ENCODE data around the gene JPH4.

Gene JPH4

DNA sequence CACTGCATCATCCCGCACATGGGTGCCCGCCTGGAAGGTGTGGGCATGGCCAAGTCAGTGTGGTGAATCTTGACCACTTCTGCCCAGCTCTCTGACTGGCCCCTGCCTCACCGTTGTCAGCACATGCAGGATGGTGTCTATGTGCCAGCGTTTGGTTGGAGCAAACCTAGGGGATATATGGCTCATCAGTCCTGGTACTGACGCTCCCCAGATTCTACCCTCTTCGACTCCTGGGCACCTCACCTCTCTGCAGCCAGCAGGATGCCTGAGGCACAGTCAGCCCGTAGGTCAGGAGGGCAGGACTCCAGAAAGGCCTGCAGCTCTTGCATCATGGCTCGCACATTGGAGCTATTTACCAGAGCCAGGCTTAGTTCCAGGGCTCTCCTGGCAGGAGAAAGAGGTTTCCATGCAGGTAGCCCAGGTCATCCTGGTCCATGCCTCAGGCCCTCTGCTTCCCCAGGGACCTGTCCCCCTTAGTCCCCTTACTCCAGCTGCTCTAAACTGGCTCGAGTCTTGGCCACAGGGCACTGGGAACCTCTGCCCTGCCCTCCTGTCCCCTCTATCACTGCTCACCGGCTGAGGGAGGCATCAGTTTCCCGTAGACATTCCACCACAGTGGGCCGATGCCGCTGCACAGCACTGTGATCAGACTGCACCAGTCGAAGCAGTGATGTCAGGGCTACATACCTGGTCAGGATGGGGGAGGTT lies 15.0 kb downstream of the JPH4 start:
- DNase-seq (ENCODE audit: low spot score), result no peak

GRCh38 chr14:23562822-23563472 lies 15.6 kb downstream of the JPH4 start:
- peak; percentile 72 for DNase-seq (ENCODE audit: low spot score)

DNA sequence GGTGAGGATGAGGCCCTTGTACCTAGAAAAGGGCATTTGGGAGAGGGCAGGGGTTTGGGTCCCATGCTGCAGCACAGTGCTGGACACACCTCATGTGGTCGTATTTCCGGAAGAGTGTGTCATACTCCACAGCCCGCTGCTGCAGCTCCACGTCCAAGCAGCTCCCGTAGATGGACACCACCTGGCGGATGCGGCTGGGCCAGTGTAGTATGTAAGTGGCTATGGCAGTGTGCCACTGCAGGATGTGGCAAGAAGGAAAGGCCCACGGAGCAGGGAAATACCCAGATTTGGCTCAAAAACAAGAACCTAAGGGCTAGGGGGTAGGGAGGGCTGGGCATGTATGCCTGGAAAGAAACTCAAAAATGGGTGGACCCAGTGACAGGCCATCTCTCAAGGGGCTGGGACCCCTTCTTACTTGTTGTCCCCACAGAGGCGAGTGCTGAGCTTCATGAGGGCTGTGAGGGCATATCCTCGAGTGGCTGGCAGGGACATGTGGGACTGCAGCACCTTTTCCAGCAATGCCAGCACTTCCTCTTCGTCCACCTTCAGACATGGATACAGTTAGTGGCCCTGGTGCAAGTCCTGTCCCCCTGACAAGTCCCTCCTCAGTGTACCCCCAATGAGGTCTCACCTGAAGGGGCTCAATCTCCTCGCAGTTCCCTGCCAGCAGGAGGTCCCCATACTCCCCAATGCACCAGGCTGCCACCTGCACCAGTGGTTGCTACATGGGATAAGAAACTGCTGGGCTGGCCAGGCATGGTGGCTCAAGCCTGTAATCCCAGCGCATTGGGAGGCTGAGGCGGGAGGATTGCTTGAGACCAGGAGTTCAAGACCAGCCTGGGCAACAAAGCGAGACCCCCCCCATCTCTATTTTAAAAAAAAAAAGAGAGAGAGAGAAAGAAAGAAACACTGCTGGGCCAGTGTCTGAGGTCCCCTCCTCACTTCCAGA lies 16.4 kb downstream of the JPH4 start:
- DNase-seq (ENCODE audit: low spot score), result peak; percentile 61

DNA sequence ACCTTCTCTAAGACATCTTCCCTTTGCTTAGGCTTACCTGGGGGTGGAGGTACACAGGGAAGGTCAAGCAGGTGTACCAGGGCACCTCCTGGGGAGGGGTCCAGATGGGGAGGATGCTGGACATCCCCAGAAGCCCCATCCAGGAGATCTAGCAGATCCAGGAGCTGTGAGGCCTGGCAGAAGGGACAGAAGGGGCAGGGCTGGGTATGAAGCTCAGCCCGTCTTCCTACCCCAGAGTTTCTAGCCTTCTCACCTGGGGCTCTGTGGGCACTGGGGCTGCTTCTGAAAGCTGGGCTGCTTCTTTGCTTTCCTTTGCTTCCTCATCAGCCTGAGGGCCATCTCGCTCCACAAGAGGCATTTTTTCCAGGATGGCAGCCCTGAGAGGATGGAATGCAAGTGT lies 17.3 kb downstream of the JPH4 start:
- no peak for DNase-seq (ENCODE audit: low spot score)

DNA sequence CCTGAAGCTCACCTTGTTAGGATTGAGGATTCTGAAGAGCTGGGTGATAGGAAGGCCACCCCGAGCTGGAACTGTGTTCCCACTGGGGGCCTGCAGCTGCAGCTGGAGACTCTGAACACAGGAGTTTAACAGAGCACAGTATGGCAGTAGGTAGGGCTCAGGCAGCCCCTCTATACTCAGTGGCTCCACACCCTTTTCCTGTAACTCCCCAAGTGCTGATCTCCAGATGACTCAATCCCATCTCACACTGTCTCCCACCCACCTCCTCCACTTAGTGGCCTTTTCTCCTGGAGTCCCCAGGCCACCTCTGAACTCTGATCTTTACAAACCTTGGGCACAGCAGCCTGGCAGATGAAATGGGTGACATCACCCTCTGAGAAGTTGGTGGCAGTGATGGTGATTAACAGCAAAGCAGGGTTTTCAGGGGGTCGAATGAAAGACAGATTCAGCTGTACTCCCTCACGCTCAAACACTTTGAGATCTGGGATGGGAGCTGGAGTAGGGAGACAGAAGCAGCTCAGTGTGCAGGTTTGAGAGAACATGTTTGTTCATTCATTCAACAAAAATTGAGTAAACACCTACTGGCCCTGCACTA lies 18.6 kb downstream of the JPH4 start:
- DNase-seq (ENCODE audit: low spot score), result no peak

GRCh38 chr14:23559010-23559925 lies 19.3 kb downstream of the JPH4 start:
- peak; percentile 72 for DNase-seq (ENCODE audit: low spot score)

DNA sequence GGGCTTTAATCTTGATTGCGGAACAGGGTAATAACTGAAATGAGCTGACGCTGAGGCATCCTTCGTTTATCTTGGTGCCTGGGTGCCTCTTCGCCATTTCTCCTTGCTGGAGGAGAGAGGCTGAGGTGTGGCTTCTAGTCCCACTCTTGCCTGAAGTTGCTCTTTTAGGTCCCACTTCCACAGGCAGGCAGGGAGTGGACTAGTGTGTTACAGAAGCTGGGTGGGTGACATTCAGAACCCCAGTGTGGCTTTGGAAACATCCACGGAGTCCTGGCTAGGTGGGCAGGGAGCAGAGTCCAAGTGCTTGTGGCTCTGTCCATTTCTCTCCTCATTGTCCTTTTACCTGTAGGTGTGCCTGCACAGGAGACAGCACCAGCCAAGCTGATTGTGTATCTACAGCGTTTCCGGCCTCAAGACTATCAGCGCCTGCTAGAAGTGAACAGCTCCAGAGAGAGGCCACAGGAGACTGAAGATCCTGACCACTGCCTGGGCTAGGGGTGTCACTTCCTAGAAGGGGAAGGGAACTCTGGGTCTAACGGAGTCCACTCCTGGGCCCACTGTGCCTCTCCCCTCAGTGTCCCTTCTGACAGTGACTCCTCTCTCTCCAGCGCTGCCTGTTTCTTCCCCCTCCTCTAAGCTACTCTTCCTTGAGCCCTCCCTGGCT lies 20.1 kb downstream of the JPH4 start:
- DNase-seq (ENCODE audit: low spot score), result no peak

DNA sequence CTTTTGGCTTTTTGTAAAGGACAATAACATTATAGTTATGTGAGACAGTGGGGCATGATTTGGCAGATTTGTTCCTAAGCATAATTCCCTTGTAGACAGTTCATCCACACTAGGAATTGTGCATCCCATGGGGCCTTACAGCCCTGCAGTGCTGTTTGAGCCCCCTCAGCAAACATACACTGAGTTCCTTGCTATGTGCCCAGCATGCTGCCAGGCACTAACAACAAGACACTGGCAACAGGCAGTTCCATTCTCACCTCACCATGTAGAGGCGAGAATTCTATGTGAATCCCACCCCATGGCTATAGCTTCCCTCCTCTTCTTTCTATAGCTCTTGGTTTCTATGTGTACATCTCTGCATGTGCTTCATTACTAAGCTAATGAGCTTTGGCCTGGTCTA lies 20.6 kb downstream of the JPH4 start:
- no peak for DNase-seq (ENCODE audit: low spot score)

DNA sequence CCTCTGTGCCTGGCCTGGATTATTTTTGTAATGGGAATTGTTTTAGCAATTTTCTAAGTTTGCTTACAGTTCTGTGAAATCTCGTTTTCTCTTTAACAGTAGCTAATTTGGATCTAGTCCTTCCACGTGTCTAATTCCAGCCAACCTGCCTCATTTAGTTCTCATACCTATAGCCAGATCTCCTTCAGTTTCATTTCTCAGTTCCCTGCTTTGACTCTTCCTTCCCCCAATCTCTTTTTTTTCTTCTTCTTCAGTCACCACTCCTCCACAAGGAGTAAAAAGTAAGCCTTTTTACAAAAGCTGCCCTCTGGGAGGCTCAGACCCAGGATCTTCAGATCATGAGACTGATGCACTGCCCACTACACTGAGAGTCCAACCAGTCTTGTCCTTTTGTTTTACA lies 21.1 kb downstream of the JPH4 start:
- no peak for DNase-seq (ENCODE audit: low spot score)

DNA sequence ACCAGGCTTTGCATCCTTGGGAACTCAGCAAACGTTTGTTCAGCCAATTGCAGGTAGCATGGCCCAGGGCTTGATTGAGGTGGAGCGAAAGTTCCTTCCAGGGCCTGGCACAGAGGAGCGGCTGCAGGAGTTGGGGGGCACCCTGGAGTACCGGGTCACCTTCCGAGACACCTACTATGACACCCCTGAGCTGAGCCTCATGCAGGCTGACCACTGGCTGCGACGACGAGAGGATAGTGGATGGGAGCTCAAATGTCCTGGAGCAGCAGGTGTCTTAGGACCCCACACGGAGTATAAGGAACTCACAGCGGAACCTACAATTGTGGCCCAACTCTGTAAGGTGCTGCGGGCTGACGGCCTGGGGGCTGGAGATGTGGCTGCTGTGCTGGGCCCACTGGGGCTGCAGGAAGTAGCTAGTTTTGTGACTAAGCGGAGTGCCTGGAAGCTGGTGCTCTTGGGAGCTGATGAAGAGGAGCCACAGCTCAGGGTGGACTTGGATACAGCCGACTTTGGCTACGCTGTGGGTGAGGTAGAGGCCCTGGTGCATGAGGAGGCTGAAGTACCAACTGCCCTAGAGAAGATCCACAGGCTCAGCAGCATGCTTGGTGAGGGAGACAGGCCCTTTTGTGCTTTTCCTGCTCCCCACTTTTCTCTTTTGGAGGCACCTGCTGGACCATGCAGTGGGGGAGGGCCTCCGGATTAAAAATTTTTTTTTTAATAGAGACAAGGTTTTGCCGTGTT lies 21.7 kb downstream of the JPH4 start:
- DNase-seq (ENCODE audit: low spot score), result no peak

DNA sequence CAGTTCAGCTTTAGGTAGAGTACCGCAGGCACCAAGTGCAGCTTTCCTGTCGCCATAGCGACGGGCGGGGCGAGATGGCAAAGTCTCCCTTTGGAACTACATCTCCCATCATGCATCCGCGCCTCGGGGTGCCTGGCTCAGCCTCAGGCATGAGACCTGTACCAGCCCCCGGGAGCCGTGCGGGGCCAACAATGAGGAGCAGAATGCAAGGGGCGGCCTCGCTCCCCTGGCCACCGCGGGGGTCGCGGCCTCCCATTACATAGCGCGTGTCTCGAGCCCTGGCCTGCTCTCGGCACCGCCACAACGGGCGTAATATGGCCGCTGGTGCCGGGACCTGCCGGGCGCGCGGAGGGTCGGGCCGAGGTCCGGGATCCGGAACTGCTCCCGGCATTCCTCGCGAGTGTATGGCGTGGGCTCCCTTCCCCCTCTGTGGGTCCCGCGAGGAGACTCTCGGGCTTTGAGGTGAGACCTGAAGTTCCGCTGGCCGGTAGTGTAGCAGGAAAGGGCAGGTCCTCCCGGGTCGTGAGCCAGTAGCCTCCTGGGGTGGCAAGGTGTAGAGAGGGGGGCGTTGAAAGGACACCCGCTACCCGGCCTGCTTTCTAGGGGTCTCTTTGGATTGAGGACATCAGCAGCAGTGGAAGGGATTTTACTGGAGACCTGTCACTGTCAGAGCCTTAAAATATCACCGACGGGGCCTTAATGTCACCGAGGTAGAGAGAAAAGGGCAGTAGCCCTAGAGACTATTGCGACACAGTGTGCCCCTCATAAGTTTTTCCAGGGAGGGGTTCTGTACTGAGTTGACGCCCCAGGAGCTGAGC lies 22.5 kb downstream of the JPH4 start, which contains the start of gene THTPA:
THTPA (plus strand) TSS at position 390 of the 818 bp plus-strand sequence. CDS start 487 bp downstream, outside the sequence.
- DNase-seq (ENCODE audit: low spot score), result peak; percentile 95

DNA sequence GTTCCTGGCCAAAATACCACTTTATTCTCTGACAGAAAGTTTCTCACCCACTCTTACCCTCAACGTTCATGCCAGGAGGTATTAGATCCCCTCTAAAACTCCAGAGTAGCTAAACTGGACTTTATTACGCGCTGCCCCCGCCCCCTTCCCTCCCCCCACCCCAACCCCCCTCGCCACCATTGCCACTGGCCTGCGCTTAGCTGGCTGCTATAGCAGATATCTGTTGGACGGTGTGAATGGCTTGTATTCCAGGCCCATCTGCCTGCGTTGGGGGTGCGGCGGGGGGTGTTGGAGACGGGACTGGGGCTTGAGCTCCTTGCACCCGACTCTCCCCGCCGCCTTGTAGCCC lies 23.1 kb downstream of the JPH4 start:
- DNase-seq (ENCODE audit: low spot score), result no peak

GRCh38 chr14:23551266-23552028 lies 27.1 kb downstream of the JPH4 start, which contains the start of gene ZFHX2:
Gene ZFHX2 (minus strand): TSS chr14:23551765. CDS start chr14:23535325, 16,440 bp downstream.
- DNase-seq (ENCODE audit: low spot score), result peak; percentile 82

GRCh38 chr14:23550812-23551265 lies 27.8 kb downstream of the JPH4 start:
- DNase-seq (ENCODE audit: low spot score), result peak; percentile 26

- DNase-seq (ENCODE audit: low spot score), result peak; percentile 47
Observed at GRCh38 chr14:23550131-23550811, 28.3 kb downstream of the JPH4 start.

DNA sequence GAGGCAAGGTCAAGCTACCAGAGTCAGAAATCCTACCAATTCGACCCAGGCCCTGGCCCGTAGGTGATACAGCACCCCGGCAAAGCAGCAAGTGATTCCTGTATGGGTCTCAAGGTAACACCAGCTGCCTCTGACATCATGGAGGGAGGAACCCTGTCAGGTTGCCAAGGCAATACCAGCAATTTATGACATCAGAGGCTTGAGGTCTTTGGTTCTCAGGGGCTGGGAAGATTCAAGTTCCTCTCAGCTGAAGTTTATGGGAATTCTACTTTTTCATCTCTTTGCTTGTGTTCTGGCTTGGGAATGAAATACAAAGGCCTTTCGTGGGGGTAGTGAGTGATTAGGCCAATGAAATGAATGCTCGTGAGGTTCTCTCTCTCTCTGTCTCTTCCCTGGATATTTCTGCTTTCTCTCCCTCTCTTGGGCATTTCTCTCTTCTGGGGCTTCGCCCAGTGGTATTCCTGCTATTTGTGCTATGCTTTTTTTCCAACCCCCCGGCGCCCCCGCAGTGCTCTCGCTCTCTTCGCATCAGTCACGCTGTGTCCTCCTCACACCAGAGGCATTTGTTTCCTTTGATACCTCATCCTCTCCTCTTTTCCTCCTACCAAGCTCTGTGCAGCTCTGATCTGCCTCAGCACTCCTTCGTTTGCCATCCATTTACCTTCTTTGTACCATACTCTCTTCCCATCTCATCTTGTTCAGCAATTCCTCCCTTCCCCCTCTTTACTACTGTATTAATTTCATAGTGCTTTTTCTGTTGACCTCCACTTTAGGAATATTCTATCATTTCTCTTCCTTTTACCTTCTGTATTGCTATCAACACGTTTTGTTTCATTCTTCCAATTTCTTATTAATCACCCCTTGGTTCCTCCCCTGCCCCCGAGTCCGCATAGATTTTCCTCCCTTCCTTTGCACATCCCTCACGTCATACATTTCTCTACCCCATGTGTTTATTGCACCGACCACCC lies 30.0 kb downstream of the JPH4 start:
- peak; percentile 68 for DNase-seq (ENCODE audit: low spot score)

Measured in cerebellar cortex (tissue), 1 donor.